HG02840 (cell line): ENCODE results near the gene RCOR1.

Source experiments
- ATAC-seq: cut with Tn5 transposase; IDR thresholded peaks from one replicate; pipeline ENCODE4 v1.9.1; 2021; ENCODE audit warnings: mild to moderate bottlenecking, moderate library complexity, moderate number of reproducible peaks; ENCODE audit not compliant: unreplicated experiment, low FRiP score

The RCOR1 gene

DNA sequence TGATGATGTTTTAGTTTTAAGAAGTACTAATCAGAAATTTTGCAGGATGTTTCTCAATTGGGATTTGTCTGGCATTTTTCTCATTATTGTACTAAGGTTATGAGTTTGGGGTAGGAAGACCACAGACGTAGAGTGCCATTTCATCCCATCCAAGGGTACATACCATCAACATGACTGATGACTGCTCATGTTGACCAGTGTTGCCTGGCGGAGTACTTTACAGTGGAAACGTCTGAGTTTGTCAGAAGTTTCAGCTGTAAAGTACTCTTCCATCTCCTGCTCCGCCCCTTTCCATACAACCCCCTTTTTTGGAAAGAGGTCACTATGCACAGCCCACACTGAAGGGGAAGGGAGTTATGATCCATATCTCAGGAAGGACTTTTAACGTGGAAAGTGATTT is 74.2 kb downstream of the RCOR1 start:
- ATAC-seq = no peak

DNA sequence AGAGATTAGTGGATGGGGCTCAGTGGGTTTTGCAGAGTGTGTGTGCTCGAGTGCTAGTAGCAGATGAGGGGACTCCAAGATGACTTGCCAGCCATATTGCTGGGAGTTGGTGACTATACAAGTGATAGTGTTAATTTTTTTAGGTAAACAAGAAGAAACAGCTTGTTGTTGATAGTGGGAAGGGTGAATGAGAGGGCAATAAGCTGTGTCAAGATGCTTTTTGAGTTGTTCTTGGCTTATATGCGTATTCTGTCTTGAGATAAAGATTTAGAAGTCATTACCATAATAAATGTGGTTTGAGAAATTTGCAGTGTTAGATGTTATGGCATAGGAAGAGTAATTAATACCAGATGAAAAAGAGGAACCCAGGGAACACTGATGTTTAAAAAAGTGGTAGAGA is 75.3 kb downstream of the RCOR1 start:
- ATAC-seq = no peak

DNA sequence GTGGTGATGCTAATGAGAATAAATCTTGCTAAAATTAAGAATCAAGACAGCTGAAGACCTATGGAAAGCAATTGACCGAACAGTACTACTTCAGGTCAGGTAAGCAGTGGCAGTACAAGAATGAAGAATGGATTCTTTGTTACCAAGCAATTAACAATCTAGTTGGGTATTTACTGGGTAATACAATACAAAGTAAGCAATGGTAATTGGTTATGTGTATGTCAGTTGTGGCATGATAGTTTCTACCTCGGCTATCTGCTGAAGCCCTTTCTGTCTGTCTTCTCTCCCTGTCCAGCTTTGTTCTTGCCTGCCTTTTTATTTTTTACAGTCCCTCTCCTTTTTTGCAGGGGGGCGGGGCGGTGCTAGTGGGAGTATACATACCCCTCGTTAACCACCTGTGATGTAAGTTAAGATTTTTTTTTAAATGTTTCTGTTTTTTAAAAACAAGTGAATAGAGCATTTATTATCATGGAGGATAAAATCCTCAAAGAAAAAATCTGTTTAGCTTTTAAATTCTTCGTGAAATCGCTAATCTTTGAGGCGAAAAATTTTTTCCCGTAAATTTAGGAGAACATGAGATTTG is 75.9 kb downstream of the RCOR1 start:
- ATAC-seq = no peak

DNA sequence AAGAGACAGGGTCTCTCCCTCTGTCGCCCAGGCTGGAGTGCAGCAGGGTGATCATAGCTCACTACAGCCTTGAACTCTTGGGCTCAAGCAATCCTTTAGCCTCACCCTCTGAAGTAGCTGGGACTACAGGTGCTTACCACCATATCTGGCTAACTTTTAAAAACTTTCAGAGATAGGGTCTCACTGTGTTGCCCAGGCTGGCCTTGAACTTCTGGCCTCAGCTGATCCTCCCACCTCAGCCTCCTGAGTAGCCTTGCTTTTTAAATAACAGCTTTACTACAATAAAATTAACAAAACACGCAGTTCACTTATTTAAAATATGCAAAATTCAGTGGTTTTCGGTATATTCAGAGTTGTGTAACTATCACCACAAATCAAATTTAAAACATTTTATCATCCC is 79.0 kb downstream of the RCOR1 start:
- ATAC-seq = no peak

DNA sequence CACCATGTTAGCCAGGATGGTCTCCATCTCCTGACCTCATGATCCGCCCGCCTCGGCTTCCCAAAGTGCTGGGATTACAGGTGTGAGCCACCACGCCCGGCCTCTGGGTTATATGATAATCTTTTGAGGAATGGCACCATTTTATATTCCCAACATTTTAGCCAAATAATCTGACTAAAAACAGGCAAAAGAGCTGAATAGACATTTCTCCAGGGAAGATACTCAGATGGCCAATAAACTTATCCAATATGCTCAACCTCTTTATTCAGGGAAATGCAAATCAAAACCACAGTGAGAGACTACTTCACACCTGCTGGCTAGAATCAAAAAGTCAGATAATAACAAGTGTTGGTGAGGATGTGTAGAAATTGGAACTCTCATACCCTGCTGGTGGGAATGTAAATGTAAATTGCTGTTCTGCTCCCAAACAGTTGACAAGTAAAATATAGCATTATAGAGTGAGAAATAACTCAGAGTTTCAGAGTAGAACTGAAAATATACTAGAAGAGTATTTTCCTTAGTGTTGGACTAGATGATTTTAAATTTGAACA is 80.0 kb downstream of the RCOR1 start:
- ATAC-seq = no peak

DNA sequence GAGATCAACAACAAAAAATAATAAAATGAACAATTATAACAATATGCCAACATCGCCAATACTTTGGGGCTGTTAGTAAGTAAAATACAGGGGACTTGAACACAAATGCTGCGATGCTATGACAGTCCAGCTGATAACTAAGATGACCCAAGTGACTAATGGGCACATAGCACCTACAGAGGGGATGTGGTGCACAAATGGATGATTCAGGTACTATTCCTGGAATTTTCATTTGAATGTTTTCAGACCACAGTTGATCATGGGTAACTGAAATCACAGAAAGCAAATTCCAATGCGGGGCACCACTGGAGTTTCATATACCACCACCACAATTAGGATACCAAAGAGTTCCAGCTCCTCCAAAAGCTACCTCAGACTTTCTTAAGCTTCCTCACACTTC is 82.9 kb downstream of the RCOR1 start:
- ATAC-seq = no peak

DNA sequence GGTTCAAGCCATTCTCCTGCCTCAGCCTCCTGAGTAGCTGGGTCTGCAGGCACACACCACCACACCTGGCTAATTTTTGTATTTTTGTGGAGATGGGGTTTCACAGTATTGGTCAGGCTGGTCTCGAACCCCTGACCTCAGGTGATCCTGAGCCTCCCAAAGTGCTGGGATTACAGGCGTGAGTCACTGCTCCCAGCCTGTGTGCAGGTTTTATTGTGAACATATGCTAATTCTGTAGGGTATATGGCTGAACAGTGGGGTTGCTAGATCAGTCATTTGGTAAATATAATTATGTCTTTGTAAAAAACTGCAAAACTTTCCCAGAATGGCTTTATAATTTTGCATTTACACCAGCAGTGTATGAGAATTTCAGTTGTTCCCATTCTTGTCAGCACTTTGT is 85.9 kb downstream of the RCOR1 start:
- no peak for ATAC-seq

DNA sequence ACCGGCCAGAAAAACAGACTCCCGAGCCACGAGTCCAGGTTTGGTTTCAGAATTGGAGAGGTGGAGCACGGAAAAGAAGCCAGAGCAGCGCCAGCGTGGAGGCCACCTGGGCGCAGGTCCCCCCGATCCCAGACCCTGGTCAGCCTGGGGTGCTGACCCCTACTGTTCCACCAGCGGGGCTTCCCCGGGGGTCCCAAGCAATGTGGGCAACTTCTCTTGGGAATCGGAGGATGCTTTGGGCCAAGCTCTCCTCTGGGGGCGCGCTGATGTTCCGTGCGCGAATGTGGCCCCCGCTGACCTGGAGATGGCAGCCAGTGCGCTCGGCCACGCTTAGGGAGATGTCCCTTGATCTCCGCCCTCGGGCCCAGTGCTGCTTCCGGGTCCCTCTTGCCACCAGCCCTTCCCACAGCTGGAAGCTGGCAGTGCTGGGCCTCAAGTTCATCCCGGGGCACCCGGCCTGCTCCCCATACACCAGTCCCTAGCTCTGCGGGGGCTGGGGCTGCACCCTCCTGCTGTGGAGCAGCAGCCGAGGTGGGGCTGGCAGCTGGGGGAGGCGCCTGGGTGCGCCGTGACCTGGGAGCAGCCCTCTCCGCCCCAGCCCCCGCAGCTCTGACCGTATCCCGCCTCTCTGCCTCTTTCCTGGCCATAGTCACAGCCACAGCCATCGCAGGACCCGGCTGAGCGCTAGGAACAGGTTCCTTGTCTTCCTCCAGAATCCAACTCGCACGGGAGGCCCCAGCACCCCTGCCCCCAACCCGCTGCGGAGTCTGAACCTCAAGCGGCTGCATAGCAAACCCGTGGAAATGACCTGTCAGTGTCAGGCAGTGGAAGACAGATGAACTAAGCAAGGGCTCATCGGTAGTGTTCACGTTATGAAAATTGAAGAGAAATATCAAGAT is 91.2 kb downstream of the RCOR1 start:
- ATAC-seq = no peak

DNA sequence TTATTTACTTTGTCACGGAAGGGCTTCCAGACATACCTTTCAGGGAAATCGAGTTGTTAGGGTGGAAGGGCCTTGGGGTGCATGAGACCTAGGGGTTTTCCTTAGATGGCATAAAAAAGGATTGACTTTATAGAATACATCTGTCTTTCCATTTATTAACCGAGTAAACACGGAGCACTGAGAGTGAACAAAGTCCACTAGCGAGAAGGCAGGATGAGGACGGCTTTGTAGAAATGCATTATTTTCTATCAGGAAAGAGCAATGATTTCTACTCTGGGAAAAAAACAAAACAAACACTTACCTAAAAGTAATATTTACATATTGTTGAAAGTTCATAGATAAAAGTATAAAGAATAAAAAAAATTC is 91.8 kb downstream of the RCOR1 start:
- no peak for ATAC-seq

DNA sequence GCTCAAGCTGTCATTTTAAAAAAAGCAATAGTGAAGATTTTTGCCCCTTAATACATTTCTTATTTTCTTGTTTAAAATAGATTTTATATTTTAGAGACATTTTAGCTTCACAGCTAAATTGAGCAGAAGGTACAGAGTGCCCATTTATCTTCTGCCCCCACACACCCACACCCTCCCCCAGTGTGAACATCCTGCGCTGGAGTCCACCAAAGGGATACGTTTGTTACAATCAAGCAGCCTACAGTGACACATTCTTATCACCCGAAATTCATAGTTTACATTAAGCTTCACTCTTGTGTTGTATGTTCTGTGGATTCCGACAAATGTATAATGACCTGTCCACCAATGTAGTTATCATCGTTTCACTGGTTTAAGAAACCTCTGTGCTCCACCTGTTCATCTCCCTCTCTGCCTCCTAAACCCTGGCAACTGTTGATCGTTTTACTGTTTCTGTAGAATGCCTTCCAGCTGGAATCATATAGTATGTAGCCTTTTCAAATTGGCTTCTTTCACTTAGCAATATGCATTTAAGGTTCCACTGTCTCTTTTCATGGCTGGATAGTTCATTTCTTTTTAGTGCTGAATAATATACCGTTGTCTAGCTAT is 93.8 kb downstream of the RCOR1 start:
- ATAC-seq = no peak

DNA sequence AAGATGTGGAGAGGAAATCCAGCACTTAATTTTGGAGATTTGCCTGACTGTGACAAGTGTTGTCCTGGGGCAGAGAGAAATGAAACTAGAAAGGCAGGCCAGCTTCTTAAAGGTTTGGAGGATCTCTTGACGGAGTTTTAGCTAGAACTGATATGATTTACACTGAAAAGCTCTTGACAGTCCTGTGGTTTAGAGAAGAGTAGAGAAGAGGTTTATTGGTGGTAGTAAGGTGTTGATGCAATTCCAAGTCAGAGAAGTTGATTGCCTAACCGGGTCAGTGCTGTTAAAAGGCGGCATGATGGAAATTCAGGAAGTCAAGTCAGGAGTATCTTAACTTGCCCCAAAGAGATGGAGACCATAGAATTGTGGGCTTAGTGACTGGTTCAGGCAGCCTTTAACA is 95.8 kb downstream of the RCOR1 start:
- ATAC-seq = no peak

DNA sequence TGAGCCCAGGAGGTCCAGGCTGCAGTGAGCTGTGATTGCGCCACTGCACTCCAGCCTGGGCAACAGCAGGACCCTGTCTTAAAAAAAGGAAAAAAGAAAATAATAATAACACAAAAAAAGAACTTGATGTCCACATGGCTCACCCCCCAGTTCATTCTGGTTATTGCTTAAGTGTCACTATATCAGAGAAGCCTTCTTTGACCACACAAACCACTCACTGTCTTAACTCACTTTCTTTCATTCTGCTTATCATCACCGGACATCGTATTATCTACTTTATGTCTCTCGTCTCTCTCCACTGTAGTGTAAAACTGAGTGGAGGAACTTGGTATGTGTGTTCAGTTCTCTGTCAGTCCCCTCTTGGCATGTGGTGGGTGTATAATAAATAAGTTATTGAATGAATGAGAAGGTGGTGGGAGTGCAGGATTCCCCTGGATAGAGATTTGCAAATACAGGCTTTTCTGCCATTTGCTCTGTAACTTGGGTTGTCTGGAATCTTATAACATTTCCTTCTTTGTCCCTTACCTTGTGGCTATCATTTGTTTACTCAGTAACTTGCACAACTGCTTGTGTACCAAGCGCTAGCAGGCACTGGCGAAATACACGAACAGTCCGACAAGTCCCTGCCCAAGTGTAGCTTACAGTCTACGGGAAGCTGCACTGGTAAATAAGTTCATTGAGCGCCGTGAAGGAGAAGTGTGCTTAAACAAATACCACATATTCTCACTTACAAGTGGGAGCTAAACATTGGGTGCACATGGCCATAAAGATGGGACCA is 98.2 kb downstream of the RCOR1 start:
- ATAC-seq = no peak

DNA sequence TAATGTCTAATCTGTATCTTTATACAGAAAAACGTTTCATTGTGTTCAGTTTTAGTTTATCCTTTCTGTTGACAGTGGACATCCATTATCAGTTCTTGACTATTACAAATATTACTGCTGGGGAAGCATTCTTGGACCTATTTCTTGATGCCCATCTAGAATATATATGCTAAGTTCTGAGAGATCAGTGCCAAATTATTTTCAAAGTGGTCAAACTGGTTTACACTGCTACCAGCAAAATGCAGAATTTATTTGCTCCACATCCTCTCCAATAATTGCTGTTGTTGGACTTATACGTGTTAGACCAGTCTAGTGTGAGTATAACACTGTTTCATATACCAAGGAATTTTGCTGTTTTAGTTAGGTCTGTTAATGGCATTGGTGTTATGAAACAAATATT is 99.3 kb downstream of the RCOR1 start:
- ATAC-seq = no peak

DNA sequence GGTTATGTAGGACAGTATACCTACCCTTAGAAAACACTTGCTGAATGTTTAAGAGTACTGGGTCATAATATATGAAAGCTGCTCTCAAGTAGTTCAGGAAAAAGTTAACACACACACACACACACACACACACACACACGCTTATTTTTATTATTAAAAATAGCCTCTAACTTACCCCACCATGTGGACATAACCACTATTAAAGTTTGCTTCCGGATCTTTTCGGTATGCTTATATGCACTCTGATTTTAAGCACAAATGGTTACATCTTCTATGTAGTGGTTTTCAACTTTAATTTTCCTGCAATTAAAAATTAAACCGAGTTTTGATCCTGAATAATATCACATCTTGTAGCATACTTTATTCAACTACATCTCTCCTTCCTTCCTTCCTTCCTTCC is 99.9 kb downstream of the RCOR1 start:
- ATAC-seq = no peak

DNA sequence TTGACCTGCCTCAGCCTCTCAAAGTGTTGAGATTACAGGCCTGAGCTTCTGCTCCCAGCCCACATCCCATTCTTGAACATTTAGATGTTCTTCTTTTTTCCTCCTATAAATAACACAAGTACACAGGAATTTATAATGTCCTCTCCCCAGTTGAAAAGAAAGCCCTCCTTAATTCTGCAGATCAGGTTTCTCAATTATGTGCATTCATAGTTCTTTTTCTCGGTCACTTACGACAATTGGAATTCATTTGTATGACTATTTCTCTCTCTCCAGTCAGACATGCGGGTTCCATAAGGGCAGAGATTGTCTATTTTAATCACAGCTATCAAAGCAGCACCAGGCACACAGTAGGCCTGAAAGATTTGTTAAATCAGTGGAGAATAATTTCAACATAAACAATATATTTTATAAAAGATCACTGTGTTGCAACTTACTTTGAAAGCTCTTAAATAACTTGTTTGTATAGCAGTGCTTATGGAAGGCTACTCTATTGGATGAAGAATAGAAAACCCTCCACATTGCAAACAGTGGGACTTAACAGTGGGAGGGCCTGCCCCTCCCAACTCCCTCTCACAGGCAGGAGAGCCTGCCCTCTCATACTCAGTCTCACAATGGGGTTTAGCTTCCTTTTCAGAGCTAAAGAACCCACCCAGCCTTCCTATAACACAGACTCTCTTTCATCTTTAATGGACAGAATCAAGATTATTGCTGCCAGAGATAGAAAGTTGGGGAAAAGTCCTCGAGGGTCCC is 100.7 kb downstream of the RCOR1 start:
- no peak for ATAC-seq

DNA sequence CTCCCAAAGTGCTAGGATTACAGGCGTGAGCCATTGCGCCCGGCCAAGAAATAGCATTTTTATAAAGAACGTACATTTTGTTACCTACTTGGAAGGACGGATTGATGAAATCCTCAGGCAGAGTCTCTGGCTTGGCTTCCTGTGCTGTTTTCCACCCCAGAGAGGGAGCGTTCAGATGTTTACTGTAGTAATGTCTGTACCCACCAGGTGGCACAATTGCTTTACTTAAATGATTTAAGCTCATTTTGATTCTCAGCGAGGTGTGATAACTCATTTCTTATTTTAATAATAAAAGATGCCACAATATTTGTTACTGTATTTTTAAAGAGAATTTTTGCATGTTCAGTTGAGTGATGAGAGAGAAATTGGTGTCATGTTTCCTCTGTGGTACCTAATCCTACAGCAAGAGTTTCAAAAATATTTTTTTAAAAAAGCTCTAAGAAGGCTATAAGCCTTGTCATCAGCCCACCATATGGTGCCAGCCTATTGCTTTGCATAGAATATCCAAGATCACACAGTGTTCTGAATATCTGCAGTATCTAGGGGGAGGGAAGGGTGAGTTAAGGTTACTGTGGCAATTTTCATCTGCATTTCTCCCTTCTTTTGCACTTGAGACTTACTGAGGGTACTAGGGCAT is 102.2 kb downstream of the RCOR1 start:
- no peak for ATAC-seq

DNA sequence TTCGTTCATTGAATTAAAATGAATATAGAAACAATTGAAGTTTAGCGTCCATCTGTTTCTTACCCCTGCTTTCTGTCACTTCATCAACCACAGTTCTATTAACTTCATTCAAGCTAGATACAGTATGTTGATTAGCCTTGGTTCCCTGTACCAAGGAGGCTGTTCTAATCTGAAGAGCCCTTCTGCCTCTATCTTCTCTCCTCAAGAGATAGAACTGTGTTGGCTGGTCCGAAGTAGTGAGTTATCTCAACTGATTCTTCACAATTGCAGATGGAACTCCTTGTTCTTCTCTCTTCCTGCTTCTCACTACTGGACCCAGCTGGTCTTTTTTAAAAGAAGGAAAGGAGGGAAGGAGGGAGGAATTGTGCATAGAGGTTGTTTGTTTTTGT is 102.7 kb downstream of the RCOR1 start:
- ATAC-seq = no peak

DNA sequence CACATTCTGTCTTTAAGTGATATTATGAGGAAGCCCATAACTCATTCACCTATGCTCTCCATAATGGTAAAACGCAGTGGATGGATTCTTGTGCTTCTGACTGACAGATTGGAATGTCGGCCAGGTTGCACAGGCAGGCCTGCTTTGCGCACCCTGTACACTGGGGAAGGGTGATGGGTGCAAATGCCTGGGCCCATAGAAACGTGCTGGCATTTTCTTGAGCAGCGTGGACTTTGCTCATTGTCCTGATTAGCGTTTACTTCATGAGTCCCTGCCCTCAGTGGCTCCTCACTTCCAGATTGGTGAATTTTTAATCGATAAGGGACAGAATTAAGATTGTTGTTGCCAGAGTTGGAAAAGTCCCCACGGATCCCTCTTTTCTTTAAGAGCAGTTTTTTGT is 103.9 kb downstream of the RCOR1 start:
- ATAC-seq = no peak

DNA sequence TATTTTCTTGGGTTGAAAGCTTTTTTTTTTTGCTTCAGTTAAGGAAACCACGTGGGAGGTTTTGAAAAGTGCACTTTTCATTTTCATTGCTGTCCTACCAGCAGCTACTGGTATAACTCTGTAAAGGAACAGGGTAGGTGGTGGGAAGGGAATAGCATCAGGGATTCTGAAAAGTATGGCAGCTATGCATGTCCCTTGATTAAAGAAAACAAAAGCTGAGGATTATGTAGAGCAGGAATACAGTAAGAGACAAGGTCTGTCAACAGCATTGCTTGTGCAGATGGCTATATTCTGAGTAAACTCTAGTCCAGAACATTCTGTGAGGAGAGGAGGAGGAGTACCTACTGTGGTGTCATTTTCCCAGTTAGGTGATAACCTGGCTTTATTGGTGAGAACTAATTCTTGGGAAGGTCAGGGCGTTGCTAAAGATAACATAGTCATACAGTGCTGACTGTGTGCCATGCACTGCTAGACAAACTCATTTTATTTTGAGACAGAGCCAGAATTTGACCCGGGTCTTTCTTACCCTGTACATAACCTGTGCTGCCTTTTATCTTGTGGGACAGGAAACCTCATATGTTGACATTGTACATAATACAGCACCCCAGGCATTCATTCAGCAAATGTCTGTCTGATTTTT is 104.5 kb downstream of the RCOR1 start:
- no peak for ATAC-seq
